Measurements from ENCODE around the gene MYCBP2. TPM values are rescaled to one million over a fixed set of nuclear protein-coding genes. Genes with fewer than 3 reads are reported as not detected.
A peak's percentile ranks its signal among the peaks of the same experiment; 100 is the strongest.

The MYCBP2 gene
- total and polyA plus RNA-seq, 2 donors (not counting 1 experiment from before 2014, with no cell fraction given), result 32.5 to 95.9 TPM

- Histone ChIP-seq H3K27me3 (ENCODE audit: control insufficient read depth, insufficient read depth, low read length) (no peaks in the 10 kb centered on the region), H3K9me3 (ENCODE audit: control insufficient read depth, insufficient read depth, low read depth, low read length) (no peaks in the 10 kb centered on the region), H3K9ac (ENCODE audit: insufficient read depth, low read length) (no peak overlapping the region), H3K79me2 (ENCODE audit: control insufficient read depth, insufficient read depth, low read length) (no peaks in the 10 kb centered on the region), H3K4me3 (replicated peaks in 1 of 4; ENCODE audit: control extremely low read depth in 1 of 4, insufficient read depth in 1 of 4, low read depth in 3 of 4, low read length in 4 of 4) (no peak overlapping the region), H3K4me2 (ENCODE audit: extremely low read depth, insufficient read depth, low read length) (no peak overlapping the region), H2AFZ (ENCODE audit: low read length) (no peak overlapping the region), H3K4me1 (ENCODE audit: control insufficient read depth, extremely low read depth, insufficient read depth, low read length) (no peaks in the 10 kb centered on the region), H4K20me1 (ENCODE audit: control insufficient read depth, extremely low read depth, insufficient read depth, low read length) (no peaks in the 10 kb centered on the region), H3K27ac (ENCODE audit: insufficient read depth, low read length) (no peak overlapping the region), H3K36me3 (ENCODE audit: control insufficient read depth, insufficient read depth, low read length) (no peaks in the 10 kb centered on the region)
- no peak for DNase-seq (ENCODE audit: low read depth in 2 of 2)
- TF ChIP-seq, protein P1, sequence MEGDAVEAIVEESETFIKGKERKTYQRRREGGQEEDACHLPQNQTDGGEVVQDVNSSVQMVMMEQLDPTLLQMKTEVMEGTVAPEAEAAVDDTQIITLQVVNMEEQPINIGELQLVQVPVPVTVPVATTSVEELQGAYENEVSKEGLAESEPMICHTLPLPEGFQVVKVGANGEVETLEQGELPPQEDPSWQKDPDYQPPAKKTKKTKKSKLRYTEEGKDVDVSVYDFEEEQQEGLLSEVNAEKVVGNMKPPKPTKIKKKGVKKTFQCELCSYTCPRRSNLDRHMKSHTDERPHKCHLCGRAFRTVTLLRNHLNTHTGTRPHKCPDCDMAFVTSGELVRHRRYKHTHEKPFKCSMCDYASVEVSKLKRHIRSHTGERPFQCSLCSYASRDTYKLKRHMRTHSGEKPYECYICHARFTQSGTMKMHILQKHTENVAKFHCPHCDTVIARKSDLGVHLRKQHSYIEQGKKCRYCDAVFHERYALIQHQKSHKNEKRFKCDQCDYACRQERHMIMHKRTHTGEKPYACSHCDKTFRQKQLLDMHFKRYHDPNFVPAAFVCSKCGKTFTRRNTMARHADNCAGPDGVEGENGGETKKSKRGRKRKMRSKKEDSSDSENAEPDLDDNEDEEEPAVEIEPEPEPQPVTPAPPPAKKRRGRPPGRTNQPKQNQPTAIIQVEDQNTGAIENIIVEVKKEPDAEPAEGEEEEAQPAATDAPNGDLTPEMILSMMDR (conservative IDR thresholded peaks at IDR 0.05 in 1 of 2, IDR thresholded peaks at IDR 0.05 in 1 of 2; ENCODE audit: low read depth in 1 of 2, low read length in 2 of 2), result no peak
- TF ChIP-seq EZH2 (IDR thresholded peaks at IDR 0.05; ENCODE audit: low read length, missing control alignments), result no peak
Measured at GRCh38 chr13:77124423-77124822, 202.5 kb downstream of the MYCBP2 start.

- H3K79me2 ChIP-seq (ENCODE audit: control insufficient read depth, insufficient read depth, low read length), result no peaks in the 10 kb centered on the region
- H3K36me3 ChIP-seq (ENCODE audit: control insufficient read depth, insufficient read depth, low read length), result no peaks in the 10 kb centered on the region
- H3K9me3 ChIP-seq (ENCODE audit: control insufficient read depth, insufficient read depth, low read depth, low read length), result no peaks in the 10 kb centered on the region
- H3K9ac ChIP-seq (ENCODE audit: insufficient read depth, low read length), result no peak overlapping the region
- no peaks in the 10 kb centered on the region for H4K20me1 ChIP-seq (ENCODE audit: control insufficient read depth, extremely low read depth, insufficient read depth, low read length)
- H3K27ac ChIP-seq (ENCODE audit: insufficient read depth, low read length), result no peak overlapping the region
- H3K4me2 ChIP-seq (ENCODE audit: extremely low read depth, insufficient read depth, low read length), result no peak overlapping the region
- H3K4me3 ChIP-seq (replicated peaks in 1 of 4; ENCODE audit: control extremely low read depth in 1 of 4, insufficient read depth in 1 of 4, low read depth in 3 of 4, low read length in 4 of 4), result no peak overlapping the region
- no peak for DNase-seq (ENCODE audit: low read depth in 2 of 2)
- no peaks in the 10 kb centered on the region for H3K4me1 ChIP-seq (ENCODE audit: control insufficient read depth, extremely low read depth, insufficient read depth, low read length)
- TF ChIP-seq, protein P1 (conservative IDR thresholded peaks at IDR 0.05 in 1 of 2, IDR thresholded peaks at IDR 0.05 in 1 of 2; ENCODE audit: low read depth in 1 of 2, low read length in 2 of 2), result no peak
- no peak for TF ChIP-seq EZH2 (IDR thresholded peaks at IDR 0.05; ENCODE audit: low read length, missing control alignments)
- H2AFZ ChIP-seq (ENCODE audit: low read length), result no peak overlapping the region
- no peaks in the 10 kb centered on the region for H3K27me3 ChIP-seq (ENCODE audit: control insufficient read depth, insufficient read depth, low read length)
Measured at GRCh38 chr13:77118134-77118533, 208.8 kb downstream of the MYCBP2 start.

GRCh38 chr13:77114271-77114670 is 212.6 kb downstream of the MYCBP2 start:
- H3K9me3 ChIP-seq (ENCODE audit: control insufficient read depth, insufficient read depth, low read depth, low read length), result no peaks in the 10 kb centered on the region
- no peak overlapping the region for H3K27ac ChIP-seq (ENCODE audit: insufficient read depth, low read length)
- H4K20me1 ChIP-seq (ENCODE audit: control insufficient read depth, extremely low read depth, insufficient read depth, low read length), result no peaks in the 10 kb centered on the region
- no peaks in the 10 kb centered on the region for H3K36me3 ChIP-seq (ENCODE audit: control insufficient read depth, insufficient read depth, low read length)
- no peak overlapping the region for H3K9ac ChIP-seq (ENCODE audit: insufficient read depth, low read length)
- H3K4me1 ChIP-seq (ENCODE audit: control insufficient read depth, extremely low read depth, insufficient read depth, low read length), result no peaks in the 10 kb centered on the region
- no peak overlapping the region for H3K4me3 ChIP-seq (replicated peaks in 1 of 4; ENCODE audit: control extremely low read depth in 1 of 4, insufficient read depth in 1 of 4, low read depth in 3 of 4, low read length in 4 of 4)
- no peaks in the 10 kb centered on the region for H3K79me2 ChIP-seq (ENCODE audit: control insufficient read depth, insufficient read depth, low read length)
- H3K4me2 ChIP-seq (ENCODE audit: extremely low read depth, insufficient read depth, low read length), result no peak overlapping the region
- TF ChIP-seq EZH2 (IDR thresholded peaks at IDR 0.05; ENCODE audit: low read length, missing control alignments), result no peak
- TF ChIP-seq, protein P1 (conservative IDR thresholded peaks at IDR 0.05 in 1 of 2, IDR thresholded peaks at IDR 0.05 in 1 of 2; ENCODE audit: low read depth in 1 of 2, low read length in 2 of 2), result no peak
- DNase-seq (ENCODE audit: low read depth in 2 of 2), result peak in 1 of 2 donors; percentile 13
- H2AFZ ChIP-seq (ENCODE audit: low read length), result no peak overlapping the region
- no peaks in the 10 kb centered on the region for H3K27me3 ChIP-seq (ENCODE audit: control insufficient read depth, insufficient read depth, low read length)

All from fibroblast of lung (primary cell).